Calu3 (cell line): ENCODE results near the gene NHLRC2. TPM values are rescaled to one million over a fixed set of nuclear protein-coding genes. Genes with fewer than 3 reads are reported as not detected.

Experiments used
- BruUV-seq: library from RNA; stranded (reverse); fragments of 400-500 nt; replicated peaks from 2 replicates; lab custom pipeline; 2021; lab: Mats Ljungman, UMichigan
- CTCF ChIA-PET: fragments of 300-600 bp; sonication (Branson Sonifier 250); formaldehyde crosslinking; loops from one replicate; lab custom pipeline; 2022; ENCODE audit warnings: antibody characterized with exemption; lab: Charles Lee
- DNase-seq: peaks from one replicate; pipeline ENCODE4 v3.0.0; 2022
- H3K27ac Mint-ChIP-seq: one replicate; pipeline ENCODE4 v1.8.0; 2022; ENCODE audit warnings: mixed read lengths; ENCODE audit not compliant: unreplicated experiment
- H3K27me3 Mint-ChIP-seq: one replicate; pipeline ENCODE4 v1.8.0; 2022; ENCODE audit warnings: mixed read lengths; ENCODE audit not compliant: unreplicated experiment
- H3K36me3 Mint-ChIP-seq: one replicate; pipeline ENCODE4 v1.8.0; 2022; ENCODE audit warnings: mild to moderate bottlenecking, moderate library complexity, mixed read lengths; ENCODE audit not compliant: insufficient read depth, unreplicated experiment
- H3K4me1 Mint-ChIP-seq: one replicate; pipeline ENCODE4 v1.8.0; 2022; ENCODE audit warnings: mild to moderate bottlenecking, low read depth, mixed read lengths; ENCODE audit not compliant: unreplicated experiment
- H3K4me3 Mint-ChIP-seq: one replicate; pipeline ENCODE4 v1.8.0; 2022; ENCODE audit warnings: mild to moderate bottlenecking, low read depth, moderate library complexity, mixed read lengths; ENCODE audit not compliant: unreplicated experiment
- H3K9me3 Mint-ChIP-seq: one replicate; pipeline ENCODE4 v1.8.0; 2022; ENCODE audit warnings: low read depth, mixed read lengths; ENCODE audit not compliant: unreplicated experiment
- CTCF ChIP-seq: fragments of 200-600 bp; IDR thresholded peaks from one replicate; pipeline ENCODE4 v1.8.0; 2022; ENCODE audit warnings: antibody characterized with exemption; ENCODE audit not compliant: unreplicated experiment
- intact Hi-C: fragments of 100-400 bp; cut with micrococcal nuclease; formaldehyde crosslinking; loops from one replicate; pipeline ENCODE4 v1.10.0; 2022; ENCODE audit not compliant: unreplicated experiment
- total RNA-seq: library from RNA; stranded (reverse); gene quantifications from 2 replicates; pipeline ENCODE4 v1.2.3, GENCODE V29; 2022

The NHLRC2 gene
- total RNA-seq, 1 experiment from 2014 or later, result 18.7 TPM

DNA sequence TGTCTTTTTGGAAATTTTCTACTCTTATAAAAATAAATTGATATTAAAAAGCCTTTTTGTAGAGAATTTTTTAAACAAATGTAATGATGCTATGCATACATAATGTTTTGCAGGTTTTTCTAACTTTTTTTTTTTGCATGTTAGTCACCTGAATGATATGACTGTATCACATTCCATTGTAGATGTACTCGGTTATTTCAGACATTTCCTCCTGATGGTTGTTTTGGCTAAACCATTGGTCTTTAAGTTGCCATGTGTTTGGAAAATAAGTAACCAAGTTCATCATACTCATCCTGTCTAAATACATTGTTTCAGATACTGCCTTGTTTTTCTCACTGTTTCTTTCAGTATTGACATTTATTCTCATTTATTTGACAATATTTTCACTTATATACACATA is 25.8 kb downstream of the NHLRC2 start:
- intact Hi-C loops, result no loop called here
- no peak overlapping the region for H3K27ac Mint-ChIP-seq
- H3K4me1 Mint-ChIP-seq, result peaks cover 4% of the 10 kb centered on the region
- no peaks in the 10 kb centered on the region for H3K9me3 Mint-ChIP-seq
- BruUV-seq, result no TSS peak
- TF ChIP-seq CTCF, result no peak
- no peak overlapping the region for H3K4me3 Mint-ChIP-seq
- H3K27me3 Mint-ChIP-seq, result no peaks in the 10 kb centered on the region
- no peak for DNase-seq
- no peaks in the 10 kb centered on the region for H3K36me3 Mint-ChIP-seq
- CTCF ChIA-PET, result no interaction called here

DNA sequence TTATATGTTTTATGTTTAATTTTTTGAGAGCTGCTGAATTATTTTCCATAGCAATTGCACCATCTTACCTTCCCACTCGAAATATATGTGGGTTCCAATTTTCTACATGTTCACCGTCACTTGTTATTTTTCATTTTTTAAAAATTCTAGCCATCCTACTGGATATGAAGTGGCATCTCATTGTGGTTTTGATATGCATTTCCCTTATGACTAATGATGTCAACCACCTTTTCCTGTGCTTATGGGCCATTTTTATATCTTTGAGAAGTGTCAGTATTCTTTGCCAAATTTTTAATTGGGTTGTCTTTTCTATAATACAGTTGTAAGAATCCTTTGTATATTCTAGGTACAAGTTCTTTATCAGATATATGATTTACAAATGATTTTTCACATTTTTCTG is 27.8 kb downstream of the NHLRC2 start:
- BruUV-seq, result no TSS peak
- Mint-ChIP-seq H3K4me3 (no peak overlapping the region), H3K27me3 (no peaks in the 10 kb centered on the region), H3K4me1 (no peaks in the 10 kb centered on the region), H3K36me3 (no peaks in the 10 kb centered on the region), H3K27ac (no peak overlapping the region), H3K9me3 (no peaks in the 10 kb centered on the region)
- CTCF ChIA-PET, result no interaction called here
- no peak for DNase-seq
- intact Hi-C loops, result no loop called here
- no peak for TF ChIP-seq CTCF

DNA sequence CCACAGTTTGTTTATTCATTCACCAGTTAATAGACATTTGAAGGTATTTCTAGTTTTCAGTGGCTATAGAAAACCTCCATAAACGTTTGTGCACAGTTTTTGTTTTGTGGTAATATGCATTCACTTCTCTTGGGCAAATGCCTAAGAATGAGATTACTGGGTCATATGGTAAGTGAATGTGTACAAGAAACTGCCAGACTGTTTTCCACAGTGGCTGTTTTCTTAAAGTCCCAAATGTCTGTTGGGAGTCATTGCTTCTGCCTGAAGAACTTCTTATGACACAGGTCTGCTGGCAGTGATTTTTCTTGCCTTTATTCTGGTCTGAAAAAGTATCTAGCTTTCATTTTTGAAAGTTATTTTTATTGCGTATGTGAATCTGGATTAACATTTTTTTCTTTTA is 35.5 kb downstream of the NHLRC2 start:
- Mint-ChIP-seq H3K4me3 (no peak overlapping the region), H3K9me3 (no peaks in the 10 kb centered on the region), H3K4me1 (no peaks in the 10 kb centered on the region), H3K27ac (no peak overlapping the region), H3K36me3 (no peaks in the 10 kb centered on the region), H3K27me3 (no peaks in the 10 kb centered on the region)
- intact Hi-C loops, result no loop called here
- no TSS peak for BruUV-seq
- DNase-seq, result no peak
- CTCF ChIA-PET, result interaction anchor here (0.6 kb wide), 1 partner anchor 23 kb away, joined by 4 read pairs; no protein-coding TSS in a partner anchor
- TF ChIP-seq CTCF, result no peak

GRCh38 chr10:113890769-113891168 is 36.3 kb downstream of the NHLRC2 start:
- DNase-seq, result no peak
- no TSS peak for BruUV-seq
- no peak for TF ChIP-seq CTCF
- intact Hi-C loops, result no loop called here
- no peaks in the 10 kb centered on the region for H3K9me3 Mint-ChIP-seq
- CTCF ChIA-PET, result no interaction called here
- no peaks in the 10 kb centered on the region for H3K4me1 Mint-ChIP-seq
- H3K36me3 Mint-ChIP-seq, result no peaks in the 10 kb centered on the region
- H3K4me3 Mint-ChIP-seq, result no peak overlapping the region
- no peak overlapping the region for H3K27ac Mint-ChIP-seq
- H3K27me3 Mint-ChIP-seq, result no peaks in the 10 kb centered on the region
